ENCODE data around the gene ITPR3. TPM values are rescaled to one million over a fixed set of nuclear protein-coding genes. Genes with fewer than 3 reads are reported as not detected.
A peak's percentile ranks its signal among the peaks of the same experiment; 100 is the strongest.

Gene ITPR3
- total RNA-seq, 3 donors from 2014 or later, result 60.2 to 111 (median 103) TPM

DNA sequence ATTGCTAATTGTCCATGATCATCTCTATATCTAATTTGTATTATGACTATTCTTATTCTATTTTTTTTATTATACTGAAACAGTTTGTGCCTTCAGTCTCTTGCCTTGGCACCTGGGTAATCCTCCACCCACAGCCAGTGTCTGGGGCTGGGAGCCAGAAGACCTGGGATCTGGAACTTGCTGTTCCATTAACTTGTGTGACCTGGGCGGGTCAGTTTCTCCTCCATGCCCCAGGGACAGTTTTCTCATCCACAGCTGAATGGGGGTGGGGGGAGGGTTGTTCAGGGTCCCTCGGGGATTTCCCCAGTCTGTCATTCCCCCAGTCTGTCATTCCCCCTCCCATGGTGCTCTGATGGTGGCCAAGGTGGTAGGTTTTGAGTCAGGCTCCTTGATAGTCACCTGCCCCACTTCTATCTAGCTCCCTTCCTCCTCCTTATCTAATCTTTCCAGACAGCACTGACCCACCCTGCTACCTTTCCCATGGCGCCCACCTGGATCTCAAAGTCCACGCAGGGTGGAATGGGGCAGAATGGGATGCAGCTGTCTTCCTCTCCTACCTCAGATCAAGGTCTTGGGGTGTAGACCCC, 10.9 kb downstream of the ITPR3 start:
- no peaks in the 10 kb centered on the region for H3K9me3 ChIP-seq
- DNase-seq, result no peak
- peak; percentile 7 for ATAC-seq
- intact Hi-C loops (cut with DNase I, micrococcal nuclease), result no loop called here
- no peak overlapping the region for H3K4me3 ChIP-seq
- H3K36me3 ChIP-seq (ENCODE audit: low read depth), result no peaks in the 10 kb centered on the region
- TF ChIP-seq, protein P1, sequence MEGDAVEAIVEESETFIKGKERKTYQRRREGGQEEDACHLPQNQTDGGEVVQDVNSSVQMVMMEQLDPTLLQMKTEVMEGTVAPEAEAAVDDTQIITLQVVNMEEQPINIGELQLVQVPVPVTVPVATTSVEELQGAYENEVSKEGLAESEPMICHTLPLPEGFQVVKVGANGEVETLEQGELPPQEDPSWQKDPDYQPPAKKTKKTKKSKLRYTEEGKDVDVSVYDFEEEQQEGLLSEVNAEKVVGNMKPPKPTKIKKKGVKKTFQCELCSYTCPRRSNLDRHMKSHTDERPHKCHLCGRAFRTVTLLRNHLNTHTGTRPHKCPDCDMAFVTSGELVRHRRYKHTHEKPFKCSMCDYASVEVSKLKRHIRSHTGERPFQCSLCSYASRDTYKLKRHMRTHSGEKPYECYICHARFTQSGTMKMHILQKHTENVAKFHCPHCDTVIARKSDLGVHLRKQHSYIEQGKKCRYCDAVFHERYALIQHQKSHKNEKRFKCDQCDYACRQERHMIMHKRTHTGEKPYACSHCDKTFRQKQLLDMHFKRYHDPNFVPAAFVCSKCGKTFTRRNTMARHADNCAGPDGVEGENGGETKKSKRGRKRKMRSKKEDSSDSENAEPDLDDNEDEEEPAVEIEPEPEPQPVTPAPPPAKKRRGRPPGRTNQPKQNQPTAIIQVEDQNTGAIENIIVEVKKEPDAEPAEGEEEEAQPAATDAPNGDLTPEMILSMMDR (IDR thresholded peaks at IDR 0.05), result no peak
- H3K4me1 ChIP-seq (ENCODE audit: low read depth), result peaks cover 41% of the 10 kb centered on the region

DNA sequence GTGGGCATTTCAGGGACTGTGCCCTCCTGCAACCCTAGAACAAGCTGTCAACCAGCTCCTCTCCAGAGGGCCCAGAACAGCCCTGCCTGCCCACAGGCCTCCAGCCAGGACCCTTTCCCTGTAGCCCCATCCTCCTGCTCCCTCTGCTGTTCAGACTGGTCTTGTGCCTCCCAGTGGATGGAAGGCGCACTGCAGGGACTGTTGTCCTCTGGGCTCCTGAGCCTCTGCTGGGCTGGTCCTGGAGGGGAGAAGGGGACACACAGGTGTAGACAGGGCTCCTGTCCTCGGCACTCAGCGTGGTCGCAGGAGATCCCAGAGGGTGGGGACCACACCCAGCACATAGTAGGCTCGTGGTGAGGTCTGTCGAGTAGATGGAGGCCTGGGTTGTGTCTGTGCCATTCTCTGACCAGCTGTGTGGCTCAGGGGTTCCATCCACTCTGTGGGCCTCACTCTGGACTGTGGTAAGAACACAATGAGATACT, 11.5 kb downstream of the ITPR3 start:
- Histone ChIP-seq H3K4me3 (no peak overlapping the region), H3K4me1 (ENCODE audit: low read depth) (peaks cover 38% of the 10 kb centered on the region), H3K36me3 (ENCODE audit: low read depth) (no peaks in the 10 kb centered on the region), H3K9me3 (no peaks in the 10 kb centered on the region)
- DNase-seq (peak; percentile 74 to 77 (median 75)), ATAC-seq (peak; percentile 57)
- TF ChIP-seq, protein P1 (IDR thresholded peaks at IDR 0.05), result peak; percentile 49
- intact Hi-C loops (cut with DNase I, micrococcal nuclease), result no loop called here

DNA sequence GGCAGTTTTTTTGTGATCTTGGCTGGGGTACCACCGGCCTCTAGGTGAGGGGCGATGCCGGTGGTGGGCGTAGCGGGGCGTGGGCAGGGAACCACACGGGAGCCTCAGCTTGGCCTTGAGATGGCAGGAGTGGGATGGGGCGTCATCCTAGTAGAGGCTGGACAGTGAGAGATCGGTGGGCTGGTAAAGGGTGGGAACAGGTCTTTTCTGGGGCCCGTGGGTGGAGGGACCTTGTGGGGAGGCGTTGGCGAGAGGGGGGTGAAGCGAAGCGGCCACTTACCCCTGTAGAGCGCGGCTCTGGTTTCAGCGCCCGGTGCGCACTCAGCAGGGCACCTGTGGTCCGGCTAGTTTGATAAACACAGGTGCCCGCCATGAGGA, 12.0 kb downstream of the ITPR3 start:
- DNase-seq (no peak), ATAC-seq (peak; percentile 29)
- Histone ChIP-seq H3K4me1 (ENCODE audit: low read depth) (peaks cover 34% of the 10 kb centered on the region), H3K36me3 (ENCODE audit: low read depth) (no peaks in the 10 kb centered on the region), H3K4me3 (no peak overlapping the region), H3K9me3 (no peaks in the 10 kb centered on the region)
- TF ChIP-seq, protein P1 (IDR thresholded peaks at IDR 0.05), result no peak
- intact Hi-C loops (cut with DNase I, micrococcal nuclease), result no loop called here

DNA sequence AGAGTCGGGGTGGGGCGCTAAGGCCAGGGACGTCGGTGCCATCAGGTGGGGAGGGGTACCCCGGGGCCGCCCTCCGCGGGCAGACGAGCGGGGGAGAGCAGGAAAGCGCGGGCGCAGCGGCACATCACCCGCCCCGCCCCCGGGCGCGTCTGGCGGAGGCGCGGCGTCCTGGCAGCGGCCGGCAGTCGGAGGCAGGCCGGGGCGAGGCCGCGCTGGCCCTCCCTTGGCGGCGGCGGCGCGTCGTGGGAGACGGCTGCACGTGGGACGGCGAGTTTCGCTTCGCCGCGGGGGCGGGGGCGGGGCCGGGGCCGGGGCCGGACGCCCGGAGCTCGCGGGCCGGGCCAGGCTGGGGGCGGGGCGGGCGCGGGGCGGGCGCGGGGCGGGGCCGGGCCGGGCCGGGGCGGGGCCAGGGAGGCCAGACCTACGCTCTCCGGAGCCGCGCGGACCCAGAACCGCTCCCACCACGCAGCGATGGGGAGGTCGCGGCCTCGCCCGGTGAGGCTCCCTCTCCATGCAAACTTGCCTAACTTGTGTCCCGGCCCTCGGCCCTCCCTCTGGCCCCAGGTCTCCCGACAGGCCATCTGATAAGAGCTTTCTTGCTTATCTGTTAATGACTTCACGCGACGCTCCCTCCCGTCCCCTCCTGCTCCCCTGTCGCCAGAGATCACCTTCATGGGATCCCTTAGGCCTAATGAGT, 12.5 kb downstream of the ITPR3 start:
- no peaks in the 10 kb centered on the region for H3K36me3 ChIP-seq (ENCODE audit: low read depth)
- no peak overlapping the region for H3K4me3 ChIP-seq
- ATAC-seq, result peak; percentile 85
- H3K4me1 ChIP-seq (ENCODE audit: low read depth), result peaks cover 28% of the 10 kb centered on the region
- intact Hi-C loops (cut with DNase I, micrococcal nuclease), result no loop called here
- peak; percentile 75 to 90 (median 86) for DNase-seq
- H3K9me3 ChIP-seq, result no peaks in the 10 kb centered on the region
- TF ChIP-seq, protein P1 (IDR thresholded peaks at IDR 0.05), result no peak

DNA sequence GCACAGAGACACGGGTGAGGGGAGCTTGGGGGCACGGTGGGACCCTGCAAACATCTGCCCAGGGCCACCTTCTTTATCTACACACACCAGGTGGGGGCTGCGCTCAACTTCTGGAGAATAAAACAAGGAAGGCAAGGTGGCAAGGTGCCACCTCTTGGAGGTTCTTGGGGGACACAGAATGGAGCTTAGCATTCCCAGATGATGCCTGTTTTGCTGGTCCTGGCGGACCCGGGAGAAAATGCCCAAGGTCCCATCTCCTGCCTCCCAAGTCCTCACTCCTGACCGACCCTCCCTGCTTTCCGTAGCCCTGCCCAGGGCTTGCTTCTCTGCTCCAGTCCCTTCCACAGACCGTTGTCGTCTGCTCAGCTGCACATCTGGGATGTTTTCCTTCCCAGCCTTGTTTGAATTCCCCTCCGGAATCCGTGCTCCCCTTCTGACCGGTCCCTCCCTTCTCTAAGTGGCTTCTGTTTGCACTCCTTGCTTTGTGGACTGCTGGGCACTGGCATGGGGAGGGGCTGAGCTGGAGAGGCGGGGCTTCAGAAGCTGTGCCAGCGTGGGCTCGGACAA, 13.1 kb downstream of the ITPR3 start:
- no peak overlapping the region for H3K4me3 ChIP-seq
- no peaks in the 10 kb centered on the region for H3K9me3 ChIP-seq
- intact Hi-C loops (cut with DNase I, micrococcal nuclease), result no loop called here
- ATAC-seq, result peak; percentile 10
- TF ChIP-seq, protein P1 (IDR thresholded peaks at IDR 0.05), result no peak
- H3K4me1 ChIP-seq (ENCODE audit: low read depth), result peaks cover 27% of the 10 kb centered on the region
- peak in 1 of 3 donors; percentile 44 for DNase-seq
- H3K36me3 ChIP-seq (ENCODE audit: low read depth), result no peaks in the 10 kb centered on the region

Measured in mucosa of descending colon (tissue), 3 donors.